Adipocyte (in vitro differentiated cells): ENCODE data around the gene RBP3.

Experiments
- DNase-seq: peaks from one replicate; pipeline ENCODE4 v3.0.0-alpha.2; 2015; ENCODE audit warnings: low read depth
- H3K27me3 ChIP-seq: replicated peaks from 2 replicates; pipeline ENCODE4 v1.7.0; 2013; ENCODE audit warnings: mild to moderate bottlenecking, low read length, moderate library complexity; ENCODE audit not compliant: control insufficient read depth, insufficient read depth
- H3K36me3 ChIP-seq: 2 replicates; pipeline ENCODE4 v1.7.0; 2013; ENCODE audit warnings: low read length, mild to moderate bottlenecking, moderate library complexity; ENCODE audit not compliant: control insufficient read depth, insufficient read depth, severe bottlenecking
- H3K4me1 ChIP-seq: 2 replicates; pipeline ENCODE4 v1.7.0; 2013; ENCODE audit warnings: mild to moderate bottlenecking, low read length, moderate library complexity; ENCODE audit not compliant: control insufficient read depth, insufficient read depth
- H3K4me3 ChIP-seq: 2 replicates; pipeline ENCODE4 v1.7.0; 2013; ENCODE audit warnings: mild to moderate bottlenecking, low read length, moderate library complexity
- H3K9ac ChIP-seq: 2 replicates; pipeline ENCODE4 v1.7.0; 2013; ENCODE audit warnings: mild to moderate bottlenecking, low read length, moderate library complexity
- H3K9me3 ChIP-seq: 2 replicates; pipeline ENCODE4 v1.7.0; 2013; ENCODE audit warnings: mild to moderate bottlenecking, low read length, moderate library complexity; ENCODE audit not compliant: control insufficient read depth

Gene RBP3

GRCh38 chr10:47309408-47310089, 38.6 kb upstream of the RBP3 start:
- Histone ChIP-seq H3K36me3 (no peaks in the 10 kb centered on the region), H3K4me3 (no peak overlapping the region), H3K9me3 (no peaks in the 10 kb centered on the region), H3K27me3 (no peaks in the 10 kb centered on the region), H3K4me1 (peaks cover 11% of the 10 kb centered on the region), H3K9ac (no peak overlapping the region)
- peak; percentile 11 for DNase-seq

GRCh38 chr10:47310090-47310505, 38.1 kb upstream of the RBP3 start:
- peaks cover 11% of the 10 kb centered on the region for H3K4me1 ChIP-seq
- no peak overlapping the region for H3K9ac ChIP-seq
- H3K27me3 ChIP-seq = no peaks in the 10 kb centered on the region
- no peaks in the 10 kb centered on the region for H3K36me3 ChIP-seq
- no peak for DNase-seq
- H3K9me3 ChIP-seq = no peaks in the 10 kb centered on the region
- no peak overlapping the region for H3K4me3 ChIP-seq

- Histone ChIP-seq H3K9me3 (no peaks in the 10 kb centered on the region), H3K36me3 (no peaks in the 10 kb centered on the region), H3K4me3 (no peak overlapping the region), H3K4me1 (peaks cover 11% of the 10 kb centered on the region), H3K9ac (no peak overlapping the region), H3K27me3 (no peaks in the 10 kb centered on the region)
- DNase-seq = no peak
These were observed 36.8 kb upstream of the RBP3 start for GRCh38 chr10:47311193-47311931.

- no peaks in the 10 kb centered on the region for H3K36me3 ChIP-seq
- no peak overlapping the region for H3K9ac ChIP-seq
- H3K9me3 ChIP-seq = no peaks in the 10 kb centered on the region
- H3K4me3 ChIP-seq = no peak overlapping the region
- peaks cover 11% of the 10 kb centered on the region for H3K4me1 ChIP-seq
- peak; percentile 93 for DNase-seq
- H3K27me3 ChIP-seq = no peaks in the 10 kb centered on the region
These were observed 36.1 kb upstream of the RBP3 start for GRCh38 chr10:47311932-47312662.

- H3K27me3 ChIP-seq = no peaks in the 10 kb centered on the region
- no peak for DNase-seq
- H3K4me1 ChIP-seq = peaks cover 11% of the 10 kb centered on the region
- no peak overlapping the region for H3K4me3 ChIP-seq
- no peaks in the 10 kb centered on the region for H3K36me3 ChIP-seq
- H3K9me3 ChIP-seq = no peaks in the 10 kb centered on the region
- no peak overlapping the region for H3K9ac ChIP-seq
These were observed 35.5 kb upstream of the RBP3 start for GRCh38 chr10:47312663-47312995.

GRCh38 chr10:47314416-47314970, 33.7 kb upstream of the RBP3 start:
- DNase-seq = no peak
- no peak overlapping the region for H3K4me3 ChIP-seq
- H3K9ac ChIP-seq = no peak overlapping the region
- H3K4me1 ChIP-seq = peaks cover 11% of the 10 kb centered on the region
- H3K27me3 ChIP-seq = peaks cover 2% of the 10 kb centered on the region
- H3K9me3 ChIP-seq = no peaks in the 10 kb centered on the region
- no peaks in the 10 kb centered on the region for H3K36me3 ChIP-seq

GRCh38 chr10:47315421-47315820, 32.7 kb upstream of the RBP3 start:
- DNase-seq = no peak
- Histone ChIP-seq H3K9me3 (no peaks in the 10 kb centered on the region), H3K27me3 (peaks cover 12% of the 10 kb centered on the region), H3K9ac (no peak overlapping the region), H3K4me1 (peaks cover 11% of the 10 kb centered on the region), H3K4me3 (no peak overlapping the region), H3K36me3 (no peaks in the 10 kb centered on the region)

GRCh38 chr10:47316131-47316530, 32.0 kb upstream of the RBP3 start:
- Histone ChIP-seq H3K4me3 (no peak overlapping the region), H3K9ac (no peak overlapping the region), H3K36me3 (no peaks in the 10 kb centered on the region), H3K9me3 (no peaks in the 10 kb centered on the region), H3K4me1 (peaks cover 8% of the 10 kb centered on the region), H3K27me3 (peaks cover 19% of the 10 kb centered on the region)
- no peak for DNase-seq

- Histone ChIP-seq H3K4me1 (no peaks in the 10 kb centered on the region), H3K9ac (no peak overlapping the region), H3K36me3 (no peaks in the 10 kb centered on the region), H3K27me3 (peaks cover 25% of the 10 kb centered on the region), H3K4me3 (no peak overlapping the region), H3K9me3 (no peaks in the 10 kb centered on the region)
- no peak for DNase-seq
These were observed 30.9 kb upstream of the RBP3 start for GRCh38 chr10:47317251-47317650.

GRCh38 chr10:47318706-47319105, 29.5 kb upstream of the RBP3 start:
- Histone ChIP-seq H3K36me3 (no peaks in the 10 kb centered on the region), H3K27me3 (peaks cover 37% of the 10 kb centered on the region), H3K4me1 (no peaks in the 10 kb centered on the region), H3K9ac (no peak overlapping the region), H3K4me3 (no peak overlapping the region), H3K9me3 (no peaks in the 10 kb centered on the region)
- no peak for DNase-seq

GRCh38 chr10:47319784-47320183, 28.4 kb upstream of the RBP3 start:
- peaks cover 47% of the 10 kb centered on the region for H3K27me3 ChIP-seq
- no peaks in the 10 kb centered on the region for H3K36me3 ChIP-seq
- H3K4me1 ChIP-seq = no peaks in the 10 kb centered on the region
- no peak overlapping the region for H3K9ac ChIP-seq
- H3K9me3 ChIP-seq = no peaks in the 10 kb centered on the region
- no peak for DNase-seq
- H3K4me3 ChIP-seq = no peak overlapping the region
